C4-2B (cell line): Measurements from ENCODE around the gene HS3ST4.

Source experiments
- H3K27ac ChIP-seq: fragments of 450-650 bp; 2 replicates; pipeline ENCODE4 v1.5.1; 2017
- ZFX ChIP-seq: fragments of 450-650 bp; IDR thresholded peaks from 2 replicates; pipeline ENCODE4 v1.6.1; 2017
- TF ChIP-seq, protein P1 (sequence below): fragments of 450-650 bp; conservative IDR thresholded peaks from 2 replicates; pipeline ENCODE4 v1.5.1; 2017; ENCODE audit warnings: mild to moderate bottlenecking

HS3ST4 gene

DNA sequence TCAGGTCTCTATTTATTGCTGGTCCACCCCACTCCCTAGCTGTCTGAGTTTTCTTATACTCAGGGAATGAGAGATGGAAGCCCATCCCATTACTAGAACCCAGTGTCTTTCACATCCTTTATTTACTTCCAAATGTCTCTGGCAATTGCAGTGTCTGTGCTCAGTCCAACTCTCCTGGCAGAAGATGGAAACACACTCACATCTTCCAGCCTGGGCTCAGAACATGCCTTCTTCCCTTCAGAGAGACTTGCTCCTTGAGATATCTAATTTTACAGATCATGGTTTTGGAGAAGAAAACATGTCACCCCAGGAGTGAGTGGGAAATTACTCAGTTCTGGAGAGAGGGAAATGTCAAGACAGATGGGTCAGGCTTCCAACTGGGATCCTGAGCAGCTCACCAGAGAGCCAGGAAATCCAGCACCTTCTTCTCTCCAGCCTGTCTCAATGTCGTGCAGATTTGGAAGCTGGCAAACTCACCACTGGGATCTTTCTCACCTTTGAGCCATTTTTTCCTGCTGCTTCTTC is 494.4 kb downstream of the HS3ST4 start:
- no peak overlapping the region for H3K27ac ChIP-seq
- TF ChIP-seq, protein P1, sequence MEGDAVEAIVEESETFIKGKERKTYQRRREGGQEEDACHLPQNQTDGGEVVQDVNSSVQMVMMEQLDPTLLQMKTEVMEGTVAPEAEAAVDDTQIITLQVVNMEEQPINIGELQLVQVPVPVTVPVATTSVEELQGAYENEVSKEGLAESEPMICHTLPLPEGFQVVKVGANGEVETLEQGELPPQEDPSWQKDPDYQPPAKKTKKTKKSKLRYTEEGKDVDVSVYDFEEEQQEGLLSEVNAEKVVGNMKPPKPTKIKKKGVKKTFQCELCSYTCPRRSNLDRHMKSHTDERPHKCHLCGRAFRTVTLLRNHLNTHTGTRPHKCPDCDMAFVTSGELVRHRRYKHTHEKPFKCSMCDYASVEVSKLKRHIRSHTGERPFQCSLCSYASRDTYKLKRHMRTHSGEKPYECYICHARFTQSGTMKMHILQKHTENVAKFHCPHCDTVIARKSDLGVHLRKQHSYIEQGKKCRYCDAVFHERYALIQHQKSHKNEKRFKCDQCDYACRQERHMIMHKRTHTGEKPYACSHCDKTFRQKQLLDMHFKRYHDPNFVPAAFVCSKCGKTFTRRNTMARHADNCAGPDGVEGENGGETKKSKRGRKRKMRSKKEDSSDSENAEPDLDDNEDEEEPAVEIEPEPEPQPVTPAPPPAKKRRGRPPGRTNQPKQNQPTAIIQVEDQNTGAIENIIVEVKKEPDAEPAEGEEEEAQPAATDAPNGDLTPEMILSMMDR = no peak
- no peak for TF ChIP-seq ZFX
